NK-92 (cell line): ENCODE results near the gene SRGAP3.

Experiments used
- DNase-seq: peaks from one replicate; lab custom pipeline; 2025; ENCODE audit not compliant: unreplicated experiment; lab: John Stamatoyannopoulos, UW

The SRGAP3 gene

DNA sequence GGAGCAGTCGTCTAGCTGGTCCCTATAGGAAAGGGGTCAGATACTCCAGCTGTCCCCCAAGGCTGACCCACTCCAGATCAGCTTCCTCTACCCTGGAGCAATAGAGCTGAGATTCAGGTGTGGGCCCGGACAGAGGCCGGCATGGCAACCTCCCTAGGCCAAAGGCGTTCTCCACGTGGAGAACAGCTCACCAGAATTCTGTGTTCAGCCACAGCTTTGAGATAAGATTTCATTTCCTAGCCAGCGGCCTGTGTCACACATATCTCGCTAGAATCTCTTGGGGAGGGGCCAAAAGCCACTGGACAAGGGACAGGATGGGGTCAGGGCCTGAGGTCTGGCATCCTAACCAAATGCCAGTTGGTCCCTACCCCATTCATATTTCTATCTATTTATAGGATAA, 20.1 kb downstream of the SRGAP3 start:
- DNase-seq, result no peak

DNA sequence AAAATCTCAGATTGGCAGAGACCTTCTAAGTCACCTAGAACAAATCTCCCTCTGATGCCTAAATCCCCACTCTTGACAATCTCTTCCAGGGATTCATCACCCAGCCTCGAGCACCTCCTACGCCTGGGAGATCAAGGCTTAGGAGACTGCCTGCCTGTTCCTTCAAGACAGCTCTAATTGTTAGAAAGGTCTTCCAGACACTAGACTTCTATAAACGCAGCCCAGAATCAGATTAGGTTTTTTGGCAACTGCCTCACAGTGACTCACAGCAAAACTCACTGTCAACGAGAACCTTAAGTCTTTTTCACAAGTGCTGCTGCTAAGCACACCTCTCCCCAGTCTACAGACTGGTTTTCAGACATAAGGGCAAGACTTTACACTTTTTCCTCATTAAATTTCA, 23.1 kb downstream of the SRGAP3 start:
- no peak for DNase-seq

DNA sequence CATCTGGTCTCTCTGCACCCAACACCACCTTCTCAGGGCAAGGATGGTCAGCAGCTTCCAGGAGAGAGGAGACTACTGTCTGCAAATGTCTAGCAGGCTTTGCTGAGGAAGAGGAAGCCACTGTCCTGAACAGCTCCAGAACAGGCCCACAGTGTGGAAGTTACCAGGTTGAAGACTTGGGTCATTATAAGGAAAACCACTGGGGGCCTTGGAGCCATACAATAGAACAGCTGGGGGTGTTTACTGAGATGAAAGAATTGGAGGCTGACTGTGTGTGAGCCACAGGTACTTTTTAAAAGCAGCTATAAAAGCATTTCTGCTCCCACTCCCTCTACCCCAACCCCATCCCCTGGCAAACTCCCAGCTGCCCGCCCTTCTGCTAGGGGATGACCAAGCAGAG, 24.2 kb downstream of the SRGAP3 start:
- no peak for DNase-seq

DNA sequence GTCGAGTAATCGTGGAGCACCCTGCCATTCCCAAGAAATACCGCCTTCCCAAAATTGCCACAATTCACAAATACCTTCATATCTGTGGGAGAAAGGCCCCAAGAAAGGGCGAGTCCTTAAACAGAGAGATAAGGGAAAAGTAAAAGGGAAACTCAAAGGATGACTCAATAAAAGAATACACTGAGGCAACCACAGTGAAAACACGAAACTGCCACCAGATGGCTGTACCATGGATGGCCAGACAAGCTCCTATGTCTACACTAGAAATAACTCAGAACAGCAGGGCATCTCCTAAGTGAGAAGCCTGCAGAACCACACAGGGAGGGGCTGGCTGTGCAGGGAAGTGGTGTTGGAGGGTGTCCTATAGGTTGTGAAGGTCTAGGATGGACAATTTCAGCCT, 25.0 kb downstream of the SRGAP3 start:
- no peak for DNase-seq

DNA sequence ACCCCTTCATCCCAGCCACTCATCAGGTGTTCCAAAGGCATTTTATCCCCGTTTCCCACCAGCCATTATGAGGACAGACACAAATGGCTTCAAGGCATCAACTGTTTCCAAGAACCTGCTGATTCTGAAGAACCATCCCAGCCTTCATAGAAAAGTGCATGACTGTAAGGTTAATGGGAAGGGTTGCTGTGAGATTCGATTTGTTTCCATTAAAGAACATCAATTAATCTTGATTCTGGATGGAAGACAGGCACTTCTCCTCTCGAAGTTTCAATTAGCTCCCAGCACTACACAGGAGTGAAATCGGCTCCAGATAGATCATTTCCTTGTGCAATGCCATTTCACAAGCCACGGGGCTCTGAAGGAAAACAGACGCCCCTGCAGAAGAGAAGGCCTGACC, 25.8 kb downstream of the SRGAP3 start:
- no peak for DNase-seq

DNA sequence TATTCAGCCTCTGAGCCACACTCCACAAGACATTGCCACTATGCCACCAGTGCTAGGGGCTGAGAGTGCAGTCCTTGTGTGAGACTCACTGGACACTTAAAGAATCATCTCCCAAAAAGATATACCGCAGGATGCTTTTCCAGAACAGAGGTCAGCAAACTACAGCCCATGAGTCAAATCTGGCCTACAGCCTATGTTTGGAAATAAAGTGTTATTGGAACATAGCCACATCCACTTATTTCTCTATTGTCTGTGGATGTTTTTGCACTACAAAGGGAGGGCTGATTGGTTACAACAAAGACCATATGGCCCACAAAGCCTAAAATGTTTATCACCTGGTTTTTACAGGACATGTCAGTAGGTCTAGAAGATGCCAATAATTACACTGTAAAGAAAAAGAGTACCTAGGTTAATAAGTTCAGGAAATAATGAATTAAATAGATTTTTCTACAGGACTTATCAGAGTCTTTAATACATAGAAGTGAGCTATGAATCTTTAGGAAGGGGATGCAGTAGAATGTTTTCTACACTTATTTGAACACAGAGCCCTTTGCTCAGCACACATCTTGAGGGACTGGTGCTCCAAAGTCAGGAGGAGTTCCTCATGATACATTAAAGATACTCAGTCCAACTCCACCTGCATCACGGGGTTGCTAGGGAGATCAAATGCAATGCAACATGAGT, 26.3 kb downstream of the SRGAP3 start:
- no peak for DNase-seq

DNA sequence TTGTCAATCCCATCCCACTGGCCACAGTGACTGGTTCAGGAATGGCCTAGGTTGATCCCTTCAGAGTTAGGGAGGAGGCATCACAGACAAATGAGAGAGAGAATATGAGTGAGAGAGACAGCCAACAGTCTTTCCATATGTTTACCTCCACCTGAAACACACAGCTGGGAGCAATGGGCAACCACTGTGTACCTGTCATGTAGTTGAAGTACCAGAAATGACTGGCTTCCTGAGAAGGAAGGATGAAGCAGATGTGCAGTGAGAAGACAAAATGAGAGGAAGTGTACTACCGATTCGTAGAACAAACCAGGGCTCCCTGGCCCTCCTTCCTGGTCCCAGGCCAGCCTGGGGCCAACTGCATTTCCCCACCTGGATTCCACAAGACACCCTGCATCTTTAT, 27.4 kb downstream of the SRGAP3 start:
- no peak for DNase-seq

DNA sequence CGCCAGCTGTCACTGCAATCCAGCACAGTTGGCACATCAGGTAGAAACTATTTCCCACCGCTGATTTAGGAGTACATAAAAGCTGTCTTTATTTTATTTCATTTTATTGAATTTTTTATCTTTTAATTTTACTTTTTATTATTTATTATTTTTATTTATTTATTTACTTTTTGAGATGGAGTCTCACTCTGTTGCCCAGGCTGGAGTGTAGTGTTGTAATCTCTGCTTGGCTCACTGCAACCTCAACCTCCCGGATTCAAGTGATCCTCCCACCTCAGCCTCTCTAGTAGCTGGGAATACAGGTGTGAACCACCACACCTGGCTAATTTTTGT, 31.0 kb downstream of the SRGAP3 start:
- DNase-seq, result no peak

DNA sequence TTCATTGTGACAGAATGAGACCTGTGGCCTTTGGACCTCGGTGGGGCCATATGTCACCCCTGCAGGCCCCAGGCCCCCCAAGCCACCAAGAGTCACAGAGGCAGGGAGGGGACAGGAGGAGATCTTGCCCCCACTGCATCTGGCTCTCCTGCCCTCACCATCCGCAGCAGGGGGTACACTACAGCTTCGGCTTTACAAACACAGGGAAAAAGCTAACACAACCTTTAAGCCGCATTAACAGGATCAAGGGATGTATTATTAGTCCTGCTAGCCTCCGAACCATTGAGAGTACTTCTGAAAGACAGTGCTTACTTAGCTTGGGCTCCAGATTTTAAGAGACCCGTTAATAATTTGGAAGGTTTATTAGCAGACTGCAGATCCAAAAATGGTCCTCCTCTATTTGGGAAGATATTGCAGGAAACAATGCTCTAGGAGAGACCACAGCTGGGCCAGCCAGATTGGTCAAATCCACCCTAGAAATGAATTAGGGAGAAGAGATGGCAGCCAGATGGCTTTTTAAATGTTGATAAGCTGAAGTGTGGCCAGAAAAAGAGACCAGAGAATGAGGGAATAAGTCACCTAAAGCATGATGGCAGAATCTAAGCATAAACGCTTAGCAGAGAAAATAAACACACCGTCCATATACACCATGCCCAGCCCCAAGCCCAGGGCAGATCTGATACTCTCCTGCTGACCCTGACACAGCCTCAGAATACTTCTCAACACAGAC, 31.5 kb downstream of the SRGAP3 start:
- no peak for DNase-seq

DNA sequence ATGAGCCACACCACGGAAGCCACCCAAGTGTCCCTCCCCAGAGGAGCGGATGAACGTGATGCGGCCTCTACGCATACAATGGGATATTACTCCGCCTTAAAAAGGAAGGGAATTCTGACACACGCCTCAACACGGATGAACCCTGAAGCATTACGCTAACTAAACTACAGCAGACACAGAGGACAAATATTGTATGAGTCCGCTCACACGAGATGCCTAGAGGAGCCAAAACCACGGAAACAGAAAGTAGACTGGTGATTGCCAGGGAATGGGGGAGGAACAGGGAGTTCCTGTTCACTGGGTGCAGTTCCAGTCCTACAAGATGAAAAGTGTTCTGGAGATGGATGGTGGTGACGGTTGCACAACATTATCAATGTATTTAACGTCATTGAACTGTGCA, 32.7 kb downstream of the SRGAP3 start:
- DNase-seq, result no peak

DNA sequence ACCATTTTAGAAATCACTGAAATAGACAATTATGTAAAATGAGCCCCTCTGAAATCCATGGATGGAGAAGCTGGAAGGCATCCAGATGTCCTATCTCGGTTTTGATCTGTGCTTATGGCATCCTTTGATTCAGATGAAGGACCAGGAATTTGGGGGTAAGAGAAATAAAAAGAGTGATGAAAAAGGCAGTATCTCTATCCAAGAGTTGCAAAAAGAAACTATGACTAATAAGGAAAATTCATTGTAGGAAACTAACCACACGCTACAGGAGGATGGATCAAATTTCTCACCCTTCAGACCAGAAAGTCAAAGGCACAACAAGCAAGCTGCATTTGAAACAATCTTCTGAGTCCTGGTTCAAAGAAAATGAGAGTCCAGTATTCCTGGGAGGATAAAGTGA, 34.8 kb downstream of the SRGAP3 start:
- no peak for DNase-seq

DNA sequence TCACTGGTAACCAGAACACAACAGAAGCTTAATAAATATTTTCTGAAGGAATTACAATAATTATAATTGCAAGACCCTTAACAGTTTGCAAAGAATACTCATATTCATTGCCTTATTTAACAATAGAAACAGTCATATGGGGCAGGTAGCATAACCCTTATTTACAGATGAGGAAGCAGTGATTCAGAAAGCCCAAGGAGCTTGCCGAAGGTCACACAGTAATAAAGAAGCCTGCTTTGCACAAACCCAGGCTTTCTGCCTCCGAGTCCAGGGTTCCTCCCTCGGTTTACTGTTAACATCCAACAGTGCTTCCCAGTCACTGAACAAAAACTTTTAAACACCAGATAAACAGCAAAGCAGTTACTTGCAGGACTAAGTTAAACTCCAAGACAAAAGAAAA, 35.3 kb downstream of the SRGAP3 start:
- DNase-seq, result no peak

DNA sequence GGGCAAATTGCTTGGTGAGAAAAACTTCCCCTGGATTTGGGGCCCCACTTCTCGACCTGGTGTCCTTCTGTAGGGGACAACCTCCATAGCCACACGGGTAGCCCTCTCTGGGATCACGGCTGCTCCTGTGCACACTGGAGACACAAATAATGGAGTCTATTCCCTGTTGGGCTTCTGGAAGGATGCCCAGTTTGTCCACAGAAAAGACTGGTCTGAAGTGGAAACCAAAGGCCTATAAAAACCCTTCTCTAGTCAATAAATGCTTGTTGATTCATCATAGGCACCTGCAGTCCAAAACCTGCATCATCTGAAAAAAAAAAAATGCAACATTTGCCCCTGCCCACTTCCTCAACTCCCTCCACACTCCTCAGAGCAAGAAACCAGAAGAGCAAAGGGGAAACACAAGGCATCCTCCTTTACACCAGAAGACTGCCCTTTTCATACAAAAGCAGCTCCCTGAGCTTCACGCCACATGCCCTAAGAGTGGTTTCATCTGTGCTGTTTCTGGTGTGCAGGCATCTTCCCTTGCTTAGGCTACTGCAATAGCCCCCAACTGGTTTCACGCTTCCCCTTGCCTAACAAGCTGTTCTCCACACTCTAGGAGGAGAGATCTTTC, 36.3 kb downstream of the SRGAP3 start:
- no peak for DNase-seq

DNA sequence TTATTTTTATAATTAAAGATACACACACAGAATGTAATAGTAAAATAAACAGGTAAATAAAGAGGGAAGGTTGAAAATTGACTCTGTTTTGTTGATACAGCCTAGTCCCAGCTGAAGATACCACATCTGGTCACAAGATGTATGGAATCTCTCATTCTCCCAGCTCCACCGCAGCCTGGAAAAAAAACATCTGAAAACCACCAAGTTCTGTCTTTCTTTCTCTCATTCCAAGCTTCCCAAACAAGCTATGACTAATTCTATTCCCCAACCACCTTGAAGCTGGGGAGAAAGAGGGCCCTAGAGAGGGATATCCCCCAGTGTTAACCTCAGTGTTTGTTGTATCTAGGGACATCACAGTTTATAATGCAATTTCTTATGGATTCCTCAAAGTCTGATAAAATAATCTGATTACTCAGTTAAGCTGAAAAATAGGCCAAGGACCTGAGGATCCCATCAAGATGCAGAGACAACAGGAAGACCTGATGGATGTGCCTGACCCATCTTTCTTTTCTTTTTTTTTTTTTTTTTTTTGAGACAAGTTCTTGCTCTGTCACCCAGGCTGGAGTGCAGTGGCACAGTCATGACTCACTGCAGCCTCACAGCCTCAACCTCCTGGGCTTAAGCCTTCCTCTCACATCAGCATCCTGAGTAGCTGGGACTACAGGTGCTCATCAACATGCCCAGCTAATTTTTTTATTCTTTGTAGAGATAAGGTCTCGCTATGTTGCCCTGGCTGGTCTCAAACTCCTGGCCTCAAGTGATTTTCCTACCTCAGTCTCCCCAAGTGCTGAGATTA, 38.1 kb downstream of the SRGAP3 start:
- no peak for DNase-seq

DNA sequence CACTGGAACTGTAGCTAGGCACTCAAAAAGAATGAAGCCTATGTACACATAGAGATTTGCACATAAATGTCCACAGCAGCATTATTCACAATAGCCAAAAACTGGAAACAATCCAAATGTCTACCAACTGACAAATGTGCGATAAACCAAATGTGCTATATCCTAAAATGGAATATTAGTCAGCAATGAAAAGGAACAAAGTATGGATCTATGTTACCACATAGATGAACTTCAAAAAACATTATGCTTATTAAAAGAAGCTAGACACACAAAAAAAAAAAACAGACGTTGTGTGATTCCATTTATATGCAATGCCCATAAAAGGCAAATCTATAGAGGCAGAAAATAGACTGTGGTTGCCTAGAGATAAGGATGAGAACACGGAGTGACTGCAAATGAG, 39.7 kb downstream of the SRGAP3 start:
- DNase-seq, result no peak

DNA sequence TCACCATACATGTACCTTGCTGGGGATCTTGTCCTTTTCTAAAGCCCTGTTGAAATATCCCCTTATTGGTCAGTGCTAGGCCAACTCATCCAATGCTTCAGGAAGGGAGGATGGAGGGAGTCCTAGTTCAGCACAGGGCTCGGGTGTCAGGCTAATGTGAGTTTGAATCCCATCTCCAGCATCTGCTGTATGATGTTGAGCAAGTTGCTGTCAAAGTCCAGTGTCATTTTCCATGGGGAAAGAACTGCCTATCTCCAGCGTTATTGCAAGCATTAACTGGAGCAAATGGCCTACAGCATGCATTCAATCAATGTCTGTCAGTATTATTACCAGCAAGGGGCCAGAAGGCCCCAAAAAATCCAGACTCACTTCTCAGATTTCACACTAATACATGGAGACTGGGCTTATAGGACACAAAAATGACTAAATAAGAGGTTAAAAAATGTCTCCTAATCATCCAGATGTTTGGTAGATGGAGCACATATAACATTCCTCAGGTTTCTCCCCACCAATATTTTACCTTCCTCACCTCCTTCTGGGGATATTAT, 40.8 kb downstream of the SRGAP3 start:
- DNase-seq, result no peak

DNA sequence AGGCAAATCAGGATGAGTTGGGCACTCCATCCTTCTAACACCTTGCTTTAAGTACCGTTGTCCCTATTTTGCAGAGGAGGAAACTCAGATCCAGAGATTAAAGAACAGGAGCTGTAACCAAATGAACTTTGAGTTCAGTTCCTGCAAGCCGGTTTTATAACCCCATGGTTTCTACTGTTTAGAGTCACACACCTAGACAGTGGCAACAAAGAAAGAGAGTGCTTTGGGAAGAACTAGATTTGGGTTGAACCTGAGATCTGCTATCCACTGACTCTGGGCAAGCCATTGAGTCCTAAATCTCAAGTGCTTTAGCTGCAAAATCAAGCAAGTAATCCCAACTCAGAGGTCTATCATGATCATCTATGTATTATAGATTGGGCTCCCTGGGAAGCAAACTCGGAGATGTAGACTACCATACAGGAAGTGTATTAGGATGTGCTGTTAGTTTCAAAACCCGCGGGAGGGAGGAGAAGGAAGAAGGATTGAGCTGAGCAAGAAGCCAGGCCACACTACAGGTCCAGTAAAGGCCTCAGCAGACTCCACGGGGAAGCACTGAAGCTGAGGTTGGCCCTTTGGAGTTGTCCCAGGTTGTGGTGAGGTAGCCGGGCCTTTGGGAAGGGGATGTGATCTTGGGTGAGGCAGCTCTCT, 42.2 kb downstream of the SRGAP3 start:
- no peak for DNase-seq

DNA sequence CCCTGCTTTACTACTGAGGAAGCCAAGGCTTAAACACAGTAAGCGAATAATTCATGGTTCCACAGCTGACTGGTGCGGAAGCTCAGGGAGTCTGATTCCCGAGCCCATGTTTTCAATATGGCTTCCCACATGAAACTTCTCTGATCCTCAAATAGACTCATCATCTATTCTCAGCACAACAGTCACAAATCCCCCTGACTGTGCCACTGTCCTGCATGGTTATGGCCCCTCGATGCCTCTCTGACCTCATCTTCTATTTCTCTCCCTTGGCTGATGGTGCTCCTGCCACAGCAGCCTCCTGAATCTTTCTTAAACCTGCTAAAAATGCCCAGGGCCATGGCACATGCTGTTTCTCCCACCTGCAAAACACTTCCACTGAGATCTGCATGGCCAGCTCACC, 43.2 kb downstream of the SRGAP3 start:
- no peak for DNase-seq

DNA sequence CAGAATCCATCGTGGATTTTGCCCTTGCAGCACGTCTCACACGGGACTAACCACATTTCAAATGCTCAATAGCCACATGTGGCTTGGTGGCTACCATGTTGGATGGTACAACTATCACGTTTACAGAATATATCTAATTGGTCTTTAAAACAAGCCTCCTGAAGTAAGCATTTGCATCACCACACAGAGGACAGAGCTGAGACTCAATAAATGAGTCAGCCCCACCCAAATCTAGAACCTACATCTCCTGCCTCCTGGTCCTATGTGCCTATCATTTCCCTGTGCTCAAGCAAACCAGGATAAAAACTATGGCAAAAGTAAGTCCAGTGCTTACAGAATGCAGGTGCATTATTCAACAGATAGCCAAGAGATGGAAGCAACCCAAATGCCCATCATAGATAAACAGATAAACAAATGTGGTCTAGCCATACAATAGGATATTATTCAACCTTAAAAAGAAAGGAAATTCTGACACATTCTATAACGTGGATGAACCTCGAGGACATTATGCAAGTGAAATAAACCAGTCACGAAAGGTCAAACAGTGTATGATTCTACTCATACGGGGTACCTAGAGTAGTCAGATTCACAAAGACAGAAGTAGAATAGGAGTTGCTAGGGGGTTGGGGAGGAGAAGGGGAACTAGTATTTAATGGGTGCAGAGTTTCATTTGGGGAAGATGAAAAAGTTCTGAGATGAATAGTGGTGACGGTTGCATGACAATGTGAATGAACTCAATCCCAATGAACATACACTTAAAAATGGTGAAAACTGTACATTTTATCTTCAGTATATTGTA, 43.9 kb downstream of the SRGAP3 start:
- no peak for DNase-seq

DNA sequence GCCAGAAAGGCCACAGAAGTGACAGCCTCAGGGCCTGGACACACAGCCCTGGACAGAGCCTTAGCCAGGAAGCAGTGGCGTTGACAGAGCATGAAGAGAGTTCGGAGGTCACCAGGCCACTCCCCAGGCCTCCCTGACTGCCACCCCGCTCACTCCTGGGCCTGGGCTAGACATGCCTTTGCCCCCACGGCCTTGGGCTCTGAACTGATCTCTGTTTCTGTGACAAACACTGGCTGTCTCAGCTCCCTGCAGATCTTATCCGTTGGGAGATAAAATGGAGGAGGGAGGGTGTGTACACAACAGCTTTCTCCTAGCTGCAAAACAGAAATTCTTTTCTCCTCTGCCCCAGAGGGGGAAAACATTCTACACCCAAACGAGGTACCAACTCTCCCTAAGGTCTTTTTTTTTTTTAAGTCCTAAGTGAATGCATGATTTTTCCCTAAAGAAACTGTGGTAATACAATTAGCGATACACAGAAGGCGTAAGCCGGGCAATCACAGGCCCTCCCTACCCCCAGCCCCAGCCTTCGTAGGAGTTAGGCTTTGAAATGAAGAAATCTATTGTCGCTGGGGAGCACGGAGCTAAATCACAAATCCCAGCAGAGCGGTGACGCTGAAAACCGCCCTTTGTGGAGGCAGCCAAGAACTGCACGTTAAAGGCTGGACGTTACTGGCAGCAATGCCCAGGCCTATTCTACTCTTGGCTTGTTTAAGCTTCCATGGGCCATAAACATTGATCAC, 45.0 kb downstream of the SRGAP3 start:
- DNase-seq, result no peak
